Neuronal stem cell (in vitro differentiated cells): ENCODE results near the gene RANBP17. TPM values are rescaled to one million over a fixed set of nuclear protein-coding genes. Genes with fewer than 3 reads are reported as not detected.

Source experiments
- small RNA-seq: library from polyadenylated mRNA; stranded (forward); fragments of <200 nt; extraction: miRNeasy Mini kit (QIAGEN cat#:217004); gene quantifications from one replicate; pipeline ENCODE3, GENCODE V24; 2013; ENCODE audit not compliant: insufficient read depth

The RANBP17 gene

Small RNA genes within 50 kb of the gene (small RNA-seq; reads per million reads assigned to genes)
- gene AC091980.1 = not detected
